PC-9 (cell line): ENCODE results near the gene GBP2. TPM values are rescaled to one million over a fixed set of nuclear protein-coding genes. Genes with fewer than 3 reads are reported as not detected.

ENCODE experiments used
- BruUV-seq: library from RNA; stranded (reverse); fragments of 400-500 nt; replicated peaks from 2 replicates; lab custom pipeline; 2021; lab: Mats Ljungman, UMichigan
- CTCF ChIA-PET: fragments of 300-600 bp; sonication (Branson Sonifier 250); formaldehyde crosslinking; loops from one replicate; lab custom pipeline; 2022; ENCODE audit warnings: antibody characterized with exemption; lab: Charles Lee
- POLR2A ChIA-PET: fragments of 300-600 bp; sonication (Branson Sonifier 250); formaldehyde crosslinking; loops from one replicate; lab custom pipeline; 2022; ENCODE audit warnings: antibody characterized with exemption; ENCODE audit not compliant: unreplicated experiment; lab: Charles Lee
- DNase-seq, 2 experiments: peaks; one replicate each; pipeline versions ENCODE4 v3.0.0 to v3.0.0-alpha.2; 2015 to 2022; ENCODE audit warnings: mixed read lengths in 1 of 2
- H2AFZ ChIP-seq: fragments of 200-600 bp; sonication (generic); 2 replicates; pipeline ENCODE4 v1.8.1; 2017; ENCODE audit warnings: antibody characterized with exemption
- H3F3A ChIP-seq: fragments of 200-600 bp; sonication (generic); 2 replicates; pipeline ENCODE4 v1.8.1; 2017; ENCODE audit warnings: antibody characterized with exemption, mild to moderate bottlenecking, low read depth; ENCODE audit not compliant: insufficient read depth
- H3K27ac ChIP-seq: fragments of 200-600 bp; sonication (generic); 2 replicates; pipeline ENCODE4 v1.6.1; 2016; ENCODE audit warnings: mixed run types
- H3K27me3 ChIP-seq: fragments of 200-600 bp; sonication (generic); 2 replicates; pipeline ENCODE4 v1.6.1; 2016; ENCODE audit warnings: low read depth, mixed run types; ENCODE audit not compliant: insufficient read depth
- H3K36me3 ChIP-seq: fragments of 200-600 bp; sonication (generic); 2 replicates; pipeline ENCODE4 v1.6.1; 2016; ENCODE audit warnings: low read depth, mixed run types
- H3K4me1 ChIP-seq: fragments of 200-600 bp; sonication (generic); replicated peaks from 2 replicates; pipeline ENCODE4 v1.6.1; 2016; ENCODE audit warnings: mixed run types; ENCODE audit not compliant: insufficient read depth
- H3K4me2 ChIP-seq: fragments of 200-600 bp; sonication (generic); 2 replicates; pipeline ENCODE4 v1.6.1; 2017; ENCODE audit warnings: mixed run types
- H3K4me3 ChIP-seq: fragments of 200-600 bp; sonication (generic); 2 replicates; pipeline ENCODE4 v1.6.1; 2016; ENCODE audit warnings: mixed run types
- H3K79me2 ChIP-seq: fragments of 200-600 bp; sonication (generic); 2 replicates; pipeline ENCODE4 v1.6.1; 2017; ENCODE audit warnings: low read depth, mixed run types
- H3K9me2 ChIP-seq: fragments of 200-600 bp; sonication (generic); 2 replicates; pipeline ENCODE4 v1.8.1; 2017; ENCODE audit warnings: mild to moderate bottlenecking; ENCODE audit not compliant: insufficient read depth
- H3K9me3 ChIP-seq: fragments of 200-600 bp; sonication (generic); 2 replicates; pipeline ENCODE4 v1.8.1; 2016; ENCODE audit warnings: low read depth; ENCODE audit not compliant: insufficient read depth
- H4K20me1 ChIP-seq: fragments of 200-600 bp; sonication (generic); 2 replicates; pipeline ENCODE4 v1.8.1; 2017; ENCODE audit not compliant: insufficient read depth
- EZH2 ChIP-seq: fragments of 200-600 bp; sonication (generic); IDR thresholded peaks from 2 replicates; pipeline ENCODE4 v1.8.0; 2017; ENCODE audit warnings: antibody characterized with exemption, low read depth
- intact Hi-C: fragments of 100-400 bp; cut with micrococcal nuclease; formaldehyde crosslinking; loops from one replicate; pipeline ENCODE4 v1.10.0; 2022; ENCODE audit not compliant: unreplicated experiment
- total RNA-seq: library from RNA; stranded (reverse); gene quantifications from 2 replicates; pipeline ENCODE4 v1.2.3, GENCODE V29; 2021
- TF ChIP-seq, protein P1 (sequence below): fragments of 200-600 bp; sonication (generic); conservative IDR thresholded peaks from 2 replicates; pipeline ENCODE4 v1.6.1; 2017; ENCODE audit warnings: mixed run types, antibody characterized with exemption, mild to moderate bottlenecking, moderate library complexity

GBP2 gene
- total RNA-seq, 1 experiment from 2014 or later, result 7.0 TPM

DNA sequence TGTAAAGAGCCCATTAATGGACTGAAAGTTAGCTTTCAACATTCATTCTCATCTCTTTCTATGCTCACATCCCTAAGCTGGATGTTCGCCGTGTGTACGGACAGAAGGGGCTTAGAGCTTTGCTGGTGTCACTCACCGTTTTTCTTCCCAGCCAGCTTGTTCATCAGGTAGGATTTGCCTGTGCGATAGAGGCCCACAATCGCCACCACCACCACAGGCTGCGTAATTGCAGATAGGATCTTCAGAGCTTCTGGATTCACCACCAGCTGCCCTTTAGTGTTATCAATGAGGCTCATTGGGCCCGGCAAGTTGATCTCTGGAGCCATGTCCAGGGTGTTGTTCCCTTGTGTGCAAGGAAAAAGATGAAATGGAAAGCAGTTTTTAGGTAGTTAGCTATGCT lies 4.3 kb downstream of the GBP2 start:
- Histone ChIP-seq H3K36me3 (no peaks in the 10 kb centered on the region), H4K20me1 (no peaks in the 10 kb centered on the region), H3K4me3 (no peak overlapping the region), H3F3A (no peaks in the 10 kb centered on the region), H2AFZ (no peak overlapping the region), H3K4me1 (peaks cover 16% of the 10 kb centered on the region), H3K4me2 (no peak overlapping the region), H3K27me3 (no peaks in the 10 kb centered on the region), H3K79me2 (no peaks in the 10 kb centered on the region), H3K9me3 (no peaks in the 10 kb centered on the region), H3K9me2 (no peaks in the 10 kb centered on the region; the same call in 1 of the 2 replicates), H3K27ac (no peak overlapping the region)
- BruUV-seq, result no TSS peak
- intact Hi-C loops, result no loop called here
- ChIA-PET POLR2A (no interaction called here), CTCF (no interaction called here)
- DNase-seq, result no peak
- TF ChIP-seq, protein P1, sequence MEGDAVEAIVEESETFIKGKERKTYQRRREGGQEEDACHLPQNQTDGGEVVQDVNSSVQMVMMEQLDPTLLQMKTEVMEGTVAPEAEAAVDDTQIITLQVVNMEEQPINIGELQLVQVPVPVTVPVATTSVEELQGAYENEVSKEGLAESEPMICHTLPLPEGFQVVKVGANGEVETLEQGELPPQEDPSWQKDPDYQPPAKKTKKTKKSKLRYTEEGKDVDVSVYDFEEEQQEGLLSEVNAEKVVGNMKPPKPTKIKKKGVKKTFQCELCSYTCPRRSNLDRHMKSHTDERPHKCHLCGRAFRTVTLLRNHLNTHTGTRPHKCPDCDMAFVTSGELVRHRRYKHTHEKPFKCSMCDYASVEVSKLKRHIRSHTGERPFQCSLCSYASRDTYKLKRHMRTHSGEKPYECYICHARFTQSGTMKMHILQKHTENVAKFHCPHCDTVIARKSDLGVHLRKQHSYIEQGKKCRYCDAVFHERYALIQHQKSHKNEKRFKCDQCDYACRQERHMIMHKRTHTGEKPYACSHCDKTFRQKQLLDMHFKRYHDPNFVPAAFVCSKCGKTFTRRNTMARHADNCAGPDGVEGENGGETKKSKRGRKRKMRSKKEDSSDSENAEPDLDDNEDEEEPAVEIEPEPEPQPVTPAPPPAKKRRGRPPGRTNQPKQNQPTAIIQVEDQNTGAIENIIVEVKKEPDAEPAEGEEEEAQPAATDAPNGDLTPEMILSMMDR, result no peak
- TF ChIP-seq EZH2, result no peak

DNA sequence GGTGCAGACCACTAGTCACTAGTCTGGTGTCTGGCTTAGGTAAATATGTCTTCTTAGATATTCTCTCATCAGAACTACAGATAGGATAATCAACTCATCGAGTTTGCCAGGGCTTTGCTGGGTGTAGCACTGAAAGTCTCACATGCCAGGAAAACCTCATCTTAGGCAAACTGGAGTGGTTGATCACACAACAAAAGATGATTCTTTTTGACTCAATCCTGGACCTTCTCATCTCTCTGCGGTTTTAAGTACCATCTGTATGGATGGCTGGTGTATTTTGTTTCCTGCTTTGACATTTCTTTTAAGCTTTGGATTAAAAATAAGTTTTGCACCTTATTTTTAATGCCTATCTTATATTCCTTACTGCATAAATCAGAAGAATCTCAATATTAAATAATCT lies 11.3 kb downstream of the GBP2 start:
- no peaks in the 10 kb centered on the region for H3K9me3 ChIP-seq
- no peak overlapping the region for H3K27ac ChIP-seq
- no peaks in the 10 kb centered on the region for H3K4me1 ChIP-seq
- no peaks in the 10 kb centered on the region for H3K9me2 ChIP-seq
- no peak for TF ChIP-seq EZH2
- TF ChIP-seq, protein P1, result no peak
- H4K20me1 ChIP-seq, result no peaks in the 10 kb centered on the region
- no TSS peak for BruUV-seq
- H3K36me3 ChIP-seq, result no peaks in the 10 kb centered on the region
- no peak overlapping the region for H3K4me3 ChIP-seq
- no peak overlapping the region for H3K4me2 ChIP-seq
- H3K79me2 ChIP-seq, result no peaks in the 10 kb centered on the region
- POLR2A ChIA-PET, result no interaction called here
- DNase-seq, result no peak
- intact Hi-C loops, result no loop called here
- H2AFZ ChIP-seq, result no peak overlapping the region
- H3K27me3 ChIP-seq, result no peaks in the 10 kb centered on the region
- H3F3A ChIP-seq, result no peaks in the 10 kb centered on the region
- CTCF ChIA-PET, result no interaction called here

DNA sequence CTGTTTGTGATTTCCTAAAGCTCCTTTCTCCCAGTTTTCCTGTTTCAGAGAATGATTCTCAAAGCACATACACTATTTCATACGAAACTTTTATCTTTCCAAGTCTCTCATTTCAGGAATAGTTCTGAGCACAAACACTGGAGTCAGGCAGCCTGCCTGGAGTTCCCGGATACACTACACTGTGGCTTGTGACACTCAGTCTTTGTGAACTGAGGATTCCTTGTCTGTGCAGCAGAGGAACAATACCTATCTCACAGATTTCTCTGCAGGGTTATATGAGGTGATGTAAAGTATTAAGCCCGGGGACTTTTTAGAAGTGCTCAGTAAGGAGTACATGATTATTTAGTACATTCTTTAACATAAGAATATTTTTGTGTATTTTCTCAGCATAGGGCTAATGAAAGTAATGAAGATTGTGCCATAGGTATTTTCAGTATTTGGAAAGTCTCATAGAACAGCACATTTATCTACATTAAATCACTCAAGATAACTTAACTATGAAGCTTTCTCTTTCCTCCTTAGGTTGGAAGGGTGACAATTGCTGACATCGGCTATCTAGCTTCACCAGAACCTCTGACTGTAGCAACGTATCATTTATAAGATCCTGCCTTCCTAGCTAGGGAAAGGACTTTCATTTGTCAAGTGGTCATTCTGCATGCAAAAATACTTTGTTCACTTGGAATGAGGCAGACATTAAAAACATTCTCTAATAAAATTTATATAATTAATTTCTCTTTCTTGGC lies 12.9 kb downstream of the GBP2 start:
- H3K9me2 ChIP-seq, result no peaks in the 10 kb centered on the region; the same call in 1 of the 2 replicates
- BruUV-seq, result no TSS peak
- CTCF ChIA-PET, result no interaction called here
- no peaks in the 10 kb centered on the region for H3K9me3 ChIP-seq
- H4K20me1 ChIP-seq, result no peaks in the 10 kb centered on the region
- no peak for TF ChIP-seq EZH2
- TF ChIP-seq, protein P1, result no peak
- H3K36me3 ChIP-seq, result no peaks in the 10 kb centered on the region
- H3K27ac ChIP-seq, result no peak overlapping the region
- no peak for DNase-seq
- H3F3A ChIP-seq, result no peaks in the 10 kb centered on the region
- no peak overlapping the region for H3K4me3 ChIP-seq
- POLR2A ChIA-PET, result no interaction called here
- H3K4me1 ChIP-seq, result no peaks in the 10 kb centered on the region
- H3K4me2 ChIP-seq, result no peak overlapping the region
- no peak overlapping the region for H2AFZ ChIP-seq
- no peaks in the 10 kb centered on the region for H3K27me3 ChIP-seq
- no peaks in the 10 kb centered on the region for H3K79me2 ChIP-seq
- intact Hi-C loops, result no loop called here
